ENCODE data around the gene MRTFB.
"Not testable (repeated sequence)": the region's sequence is repeated elsewhere in the genome, so short reads cannot be mapped to it uniquely, and the experiment has no call there.

The MRTFB gene

DNA sequence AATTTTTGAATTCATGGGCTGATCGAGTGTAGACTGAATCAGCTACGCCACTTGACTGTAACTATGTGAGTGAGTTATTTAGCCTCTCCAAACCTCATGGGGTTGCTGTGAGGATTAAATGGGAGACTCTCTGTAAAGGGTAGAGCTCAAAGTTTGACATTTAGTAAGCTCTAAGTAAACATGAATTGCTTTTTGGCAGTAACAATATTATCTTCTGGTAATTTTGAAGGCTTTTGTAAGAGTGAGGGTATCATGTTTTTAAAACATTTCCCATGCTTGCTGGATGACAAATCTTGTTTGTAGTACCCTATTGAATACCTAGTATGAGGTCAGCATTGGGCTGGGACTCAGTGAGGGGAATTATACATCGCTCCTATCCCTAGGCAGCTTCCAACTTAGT is 35.3 kb downstream of the MRTFB start:
- no peak for DNase-seq

DNA sequence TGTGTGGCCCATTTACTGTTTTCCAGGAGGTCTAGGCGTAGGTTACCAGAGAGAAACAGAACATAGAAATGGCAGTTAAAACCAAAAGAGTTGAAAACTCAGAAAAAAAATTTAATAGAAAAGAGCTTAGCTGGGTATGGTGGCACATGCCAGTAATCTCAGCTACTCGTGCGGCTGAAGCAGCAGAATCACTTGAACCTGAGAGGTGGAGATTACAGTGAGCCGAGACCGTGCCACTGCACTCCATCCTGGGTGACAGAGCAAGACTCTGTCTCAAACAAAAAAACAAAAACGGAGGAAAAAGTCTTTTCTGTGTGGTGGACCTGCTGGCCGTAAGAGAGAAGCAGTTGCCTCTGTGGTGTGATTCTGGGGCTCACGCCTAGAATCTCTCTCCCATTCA is 35.8 kb downstream of the MRTFB start:
- no peak for DNase-seq

DNA sequence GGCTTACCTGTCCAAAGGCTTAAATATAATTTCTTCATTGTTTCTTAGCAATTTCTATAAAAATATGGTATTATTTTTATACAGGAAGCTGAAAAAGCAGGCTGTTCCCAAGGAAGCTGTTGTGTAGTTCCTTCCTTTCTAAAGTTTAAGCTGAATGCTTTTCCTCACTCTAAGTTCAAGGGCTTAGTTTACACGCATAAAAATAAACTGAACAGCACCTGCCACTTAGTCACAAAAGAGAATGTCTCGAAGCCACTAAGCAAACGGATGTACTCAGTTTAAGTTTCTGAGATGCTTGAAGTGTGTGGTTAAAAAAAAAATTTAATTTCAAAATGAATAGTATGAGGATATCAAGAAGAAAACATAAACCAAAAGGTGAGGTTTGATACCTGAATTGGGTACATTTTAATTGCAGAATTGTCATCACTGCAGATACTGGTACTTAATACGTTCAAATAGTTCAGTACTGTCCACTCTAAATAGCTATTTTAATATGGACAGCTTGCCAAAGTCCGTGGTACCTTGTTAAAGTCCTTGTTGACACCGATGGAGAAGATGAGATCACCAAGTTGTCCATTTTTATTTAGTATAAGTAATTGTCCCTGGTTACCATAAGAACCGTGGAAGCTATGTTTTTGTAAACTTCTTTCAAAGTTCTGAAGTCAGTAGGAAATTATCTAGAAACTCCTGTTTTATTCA is 38.1 kb downstream of the MRTFB start:
- DNase-seq: no peak

DNA sequence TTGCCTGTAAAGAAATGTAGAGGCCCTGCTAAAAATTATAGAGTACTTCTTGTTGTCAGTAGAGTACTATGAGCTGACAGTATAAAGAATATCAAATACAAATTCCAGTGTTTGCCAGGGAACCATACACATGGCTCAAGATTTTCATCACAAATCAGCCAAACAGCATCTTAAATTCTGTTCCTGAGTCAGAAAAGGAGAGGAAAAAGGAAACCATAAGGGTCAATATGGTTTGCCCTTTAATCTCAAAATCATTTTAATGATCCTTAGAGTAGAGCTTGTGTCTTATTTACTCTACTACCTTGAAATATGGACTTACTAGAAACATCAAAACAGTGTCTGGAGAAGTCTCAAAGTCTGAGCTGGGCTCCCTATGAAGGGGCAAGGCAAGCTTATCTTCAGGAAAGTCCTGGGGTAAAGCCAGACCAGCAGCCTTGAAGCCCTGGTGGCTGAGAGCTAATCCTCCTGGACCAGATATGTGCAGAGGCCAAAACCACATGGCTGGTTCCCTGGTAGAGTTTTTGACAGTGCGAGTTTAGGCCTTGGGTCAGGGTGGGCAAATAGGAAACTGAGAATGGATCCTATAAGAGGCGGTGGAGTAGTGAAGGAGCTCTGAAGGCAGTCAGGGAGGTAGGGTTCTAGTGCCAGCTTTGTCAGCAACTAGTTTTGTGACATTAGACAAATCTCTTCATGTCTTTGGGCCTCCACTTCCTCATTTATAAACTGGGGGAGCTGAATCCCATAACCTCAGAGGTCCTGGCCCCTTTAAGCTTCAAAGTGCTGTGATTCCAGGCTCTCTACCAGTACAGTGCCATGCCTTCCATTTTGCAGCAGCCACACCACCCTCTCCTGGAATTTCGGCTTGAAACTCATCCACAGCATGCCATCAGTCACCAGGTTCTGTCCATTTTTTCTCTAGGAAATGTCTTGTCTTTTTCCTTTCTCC is 38.9 kb downstream of the MRTFB start:
- DNase-seq: no peak

DNA sequence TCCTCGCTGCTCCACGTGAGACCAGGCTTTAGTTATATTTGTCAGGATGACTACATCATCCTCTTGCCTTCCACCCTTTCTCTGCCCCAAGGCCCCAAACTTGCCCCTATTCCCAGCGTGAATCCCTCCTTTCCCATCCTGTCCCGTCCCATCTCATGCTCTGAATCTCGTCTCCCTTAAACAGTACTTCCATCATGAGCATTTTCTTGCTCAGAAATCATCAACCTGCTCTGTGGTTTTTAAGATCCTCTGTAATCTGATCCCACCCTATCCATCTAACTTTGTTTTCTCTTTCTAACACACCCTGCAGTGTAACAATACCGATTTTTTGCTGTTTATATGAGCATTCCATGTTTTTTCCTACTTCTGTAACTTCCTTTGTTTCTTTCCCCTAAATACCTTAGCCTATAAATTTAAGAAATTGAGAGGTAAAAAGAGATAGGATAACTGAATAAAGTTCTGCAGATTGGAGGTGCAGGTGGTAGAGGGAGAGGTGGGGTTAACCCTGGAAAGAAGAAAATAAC is 39.7 kb downstream of the MRTFB start:
- no peak for DNase-seq

DNA sequence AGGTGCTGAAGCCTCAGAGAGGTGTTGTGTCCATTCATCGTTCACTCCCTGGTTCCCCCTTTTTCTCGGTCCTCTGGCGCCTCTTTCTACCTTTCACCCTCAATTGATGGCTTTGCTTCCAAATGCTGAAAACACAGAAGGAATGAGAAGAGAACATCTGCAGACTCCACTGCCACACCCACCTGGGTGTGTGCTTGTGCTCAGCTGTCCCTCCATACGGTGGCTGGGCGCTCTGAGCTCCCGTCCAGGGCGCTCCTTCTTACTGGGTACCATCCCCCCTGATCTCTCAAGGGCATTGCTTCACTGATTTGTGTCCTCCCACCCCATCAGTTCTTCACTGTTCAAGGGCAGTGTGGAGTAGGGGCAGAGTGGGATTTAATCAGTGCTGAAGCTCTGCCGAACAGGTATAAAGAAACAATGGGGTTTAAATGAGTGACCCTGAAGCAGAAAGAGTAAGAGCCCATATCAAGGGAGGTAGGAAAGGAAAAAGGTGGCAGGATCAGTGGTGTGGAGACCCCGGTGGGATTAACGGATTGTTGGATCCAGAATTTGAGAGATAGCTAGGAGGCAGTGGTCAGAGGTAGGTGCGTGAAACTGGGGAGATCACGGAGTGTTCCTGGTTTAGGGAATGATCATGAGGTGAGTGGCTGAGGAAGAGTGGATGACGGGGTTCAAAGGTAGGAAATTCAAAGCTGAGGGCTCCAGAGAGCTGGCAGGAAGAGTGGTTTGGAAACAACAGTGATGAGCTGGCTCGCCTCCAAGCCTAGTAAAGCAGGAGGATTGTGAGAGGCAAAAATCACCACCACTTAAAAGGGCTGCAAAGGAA is 40.8 kb downstream of the MRTFB start:
- DNase-seq: no peak

DNA sequence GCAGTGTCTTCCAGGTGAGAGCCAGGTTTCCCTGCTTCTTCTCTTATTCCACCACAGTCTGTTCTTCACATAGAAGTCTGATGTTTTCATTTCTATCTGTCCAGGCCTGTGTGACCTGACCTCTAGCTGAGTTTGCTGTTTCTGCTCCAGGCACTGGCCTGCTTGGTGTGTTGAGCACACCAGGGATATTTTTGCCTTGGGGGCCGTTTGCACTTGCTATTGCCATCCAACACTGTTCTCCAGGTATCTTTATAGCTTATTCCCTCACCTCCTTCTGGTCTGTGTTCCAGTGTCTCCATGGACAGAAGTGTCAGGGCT is 41.4 kb downstream of the MRTFB start:
- DNase-seq: no peak

DNA sequence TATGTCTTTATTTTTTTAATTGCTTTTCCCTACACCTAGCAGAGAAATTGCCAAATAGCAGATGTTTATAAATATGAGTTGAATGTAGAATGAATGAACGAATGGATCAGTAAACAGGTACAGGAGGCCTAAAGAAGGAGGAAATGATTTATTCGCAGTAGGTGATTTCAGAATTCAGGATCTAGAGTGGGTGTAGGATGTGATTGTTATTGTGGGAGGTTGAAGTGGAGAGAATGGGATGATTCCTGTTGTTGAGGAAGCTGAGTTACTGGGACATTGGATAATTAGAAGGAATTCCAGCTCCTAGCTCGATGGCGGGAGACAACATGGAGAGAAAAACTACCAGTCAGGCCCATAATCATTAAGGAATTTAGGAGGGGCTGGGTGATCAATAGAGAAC is 42.2 kb downstream of the MRTFB start:
- DNase-seq: no peak

DNA sequence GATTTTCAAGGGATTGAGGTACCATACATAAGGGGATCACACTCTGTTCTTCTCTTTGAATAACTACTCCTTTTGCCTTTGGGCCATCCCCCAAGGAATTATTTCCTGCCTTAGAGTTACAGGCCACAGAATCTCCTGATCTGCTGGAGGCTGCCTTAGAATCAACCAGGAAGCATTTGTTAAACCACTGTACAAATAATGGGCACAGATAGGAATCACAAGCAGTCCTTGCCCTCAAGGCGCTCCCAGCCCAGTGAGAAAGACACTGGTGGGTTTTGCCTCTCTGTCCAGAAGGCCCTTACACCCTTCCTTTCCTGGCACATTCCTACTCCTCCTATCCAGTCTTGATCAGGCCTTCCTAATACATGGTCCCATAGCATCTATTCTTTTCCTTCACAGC is 45.9 kb downstream of the MRTFB start:
- no peak for DNase-seq

DNA sequence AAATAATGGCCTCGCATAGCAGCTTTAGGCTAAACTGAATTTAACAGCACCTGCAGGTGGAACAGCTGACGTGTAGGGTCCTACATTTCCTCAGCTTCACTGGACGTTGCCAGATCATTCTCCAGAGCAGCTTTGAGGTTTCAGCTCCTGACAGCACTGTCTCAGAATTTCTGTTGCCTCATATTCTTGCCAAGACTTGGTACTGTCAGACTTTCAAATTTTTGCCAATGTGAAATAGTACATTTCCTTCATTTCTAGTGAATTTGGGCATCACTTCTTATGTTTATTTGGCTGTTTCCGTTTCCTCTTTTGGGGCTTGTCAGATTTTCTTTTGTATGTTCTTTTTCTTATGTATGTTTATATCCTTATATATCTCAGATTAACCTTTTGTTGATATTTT is 48.7 kb downstream of the MRTFB start:
- DNase-seq: no peak

DNA sequence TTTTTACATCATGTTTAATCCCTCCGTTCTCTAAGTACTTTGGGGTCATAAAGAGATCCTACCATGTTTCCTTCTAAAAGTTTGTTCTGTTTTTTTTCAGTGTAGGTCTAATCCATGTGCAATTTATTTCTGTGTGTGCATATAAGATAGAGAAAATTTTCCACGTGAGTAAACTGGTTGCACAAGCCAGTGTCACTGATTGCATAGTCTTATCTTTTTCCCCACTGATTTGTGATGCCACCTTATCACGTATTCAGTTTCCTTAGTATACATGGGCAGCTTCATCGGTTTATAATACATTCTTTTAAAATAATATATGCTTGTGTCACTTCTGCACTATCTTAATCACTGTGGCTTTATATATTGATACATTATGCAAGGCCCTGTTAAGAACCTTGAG is 49.2 kb downstream of the MRTFB start:
- DNase-seq: no peak

DNA sequence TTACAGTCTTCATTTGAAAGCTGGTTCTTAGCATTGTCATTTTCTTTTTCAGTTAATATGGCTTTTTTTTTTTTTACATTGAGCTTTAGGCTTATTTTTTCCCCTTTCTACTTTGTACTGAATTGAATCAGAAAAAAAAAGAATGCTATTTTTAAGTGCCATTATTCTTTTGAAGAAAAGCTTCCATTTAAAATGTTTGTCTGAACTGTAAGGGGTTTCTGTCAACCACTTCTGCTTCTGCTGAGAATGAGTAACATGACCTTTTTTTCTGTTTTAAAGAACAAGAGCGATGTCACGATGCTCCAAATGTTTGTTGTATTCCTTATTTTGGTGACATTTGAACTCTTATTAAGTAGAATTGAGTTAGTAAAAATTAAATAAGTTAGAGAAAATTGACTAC is 50.0 kb downstream of the MRTFB start:
- DNase-seq: no peak

DNA sequence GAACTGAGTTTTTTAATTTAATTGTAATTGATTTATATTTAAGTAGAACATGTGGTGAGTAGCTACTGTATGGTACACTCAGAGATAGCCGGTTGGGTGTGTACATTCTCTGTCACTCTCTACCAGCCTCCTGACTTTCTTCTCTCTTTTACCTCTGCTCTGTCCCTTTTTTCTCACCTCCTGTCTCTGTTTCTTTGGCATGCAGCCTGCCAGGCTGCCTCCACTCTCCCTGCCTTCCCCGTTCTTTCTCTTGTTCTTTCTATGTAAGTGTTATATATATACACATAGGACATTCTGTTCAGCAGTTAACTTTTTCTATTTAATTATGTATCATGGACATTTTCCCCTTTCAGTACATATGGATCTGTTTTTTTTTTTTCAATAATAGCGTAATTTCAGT is 50.8 kb downstream of the MRTFB start:
- DNase-seq: no peak

DNA sequence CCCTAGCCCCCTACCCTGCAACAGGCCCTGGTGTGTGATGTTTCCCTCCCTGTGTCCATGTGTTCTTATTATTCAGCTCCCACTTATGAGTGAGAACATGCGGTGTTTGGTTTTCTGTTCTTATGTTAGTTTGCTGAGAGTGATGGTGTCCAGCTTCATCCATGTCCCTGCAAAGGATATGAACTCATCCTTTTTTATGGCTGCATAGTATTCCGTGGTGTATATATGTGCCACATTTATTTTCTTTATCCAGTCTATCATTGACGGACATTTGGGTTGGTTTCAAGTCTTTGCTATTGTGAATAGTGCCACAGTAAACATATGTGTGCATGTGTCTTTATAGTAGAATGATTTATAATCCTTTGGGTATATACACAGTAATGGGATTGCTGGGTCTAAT is 51.3 kb downstream of the MRTFB start:
- not testable (repeated sequence) for DNase-seq

DNA sequence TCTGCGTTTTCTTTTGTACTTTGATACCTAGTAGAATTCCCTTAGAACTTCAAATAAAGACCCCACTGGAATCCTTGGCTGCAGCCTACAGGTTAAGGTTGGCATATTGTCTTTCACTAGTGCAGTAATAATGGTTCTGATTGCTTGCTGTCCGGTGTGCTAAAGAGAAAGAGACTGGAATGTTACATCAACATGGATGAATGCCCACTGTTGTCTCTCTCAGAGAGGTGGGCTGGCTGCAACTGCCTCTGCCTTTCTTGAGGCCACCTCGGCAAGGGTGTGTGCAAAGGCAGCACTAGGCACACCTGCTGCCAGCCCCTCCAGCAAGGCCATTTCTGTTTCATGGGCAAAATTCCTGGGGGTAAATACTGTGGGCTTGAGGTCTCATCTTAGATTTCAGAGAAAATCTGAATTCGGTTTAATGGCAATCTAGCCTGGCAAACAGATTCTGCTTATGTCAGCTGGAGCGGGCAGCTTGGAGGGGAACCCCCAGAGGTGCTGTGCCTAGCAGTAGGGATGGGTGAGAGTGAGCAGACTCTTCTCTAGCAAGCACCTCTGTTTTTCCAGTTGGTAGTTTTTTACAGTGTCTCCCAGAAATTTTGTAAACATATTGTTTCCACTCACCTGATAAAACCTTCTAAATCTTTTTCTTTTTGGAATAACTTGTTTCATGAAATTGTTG is 54.0 kb downstream of the MRTFB start:
- no peak for DNase-seq

DNA sequence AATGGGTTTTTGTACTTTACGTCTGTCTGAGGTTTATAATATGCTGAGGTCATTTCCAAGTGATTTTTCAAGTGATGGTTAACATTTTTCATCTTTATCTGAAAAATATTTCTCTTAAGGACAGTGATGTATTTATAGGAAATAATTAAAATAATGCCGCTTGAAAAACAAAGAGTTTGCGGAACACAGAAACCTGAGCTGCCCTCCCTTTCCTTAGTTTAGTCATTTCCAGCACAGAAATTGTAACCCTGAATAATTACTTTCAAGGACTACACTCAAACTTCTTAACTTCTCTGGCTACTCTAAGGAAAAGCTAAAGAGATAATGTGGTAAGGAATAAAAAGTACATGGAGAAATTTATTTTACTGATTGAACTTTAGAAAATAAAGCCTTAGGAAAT is 54.6 kb downstream of the MRTFB start:
- DNase-seq: no peak

DNA sequence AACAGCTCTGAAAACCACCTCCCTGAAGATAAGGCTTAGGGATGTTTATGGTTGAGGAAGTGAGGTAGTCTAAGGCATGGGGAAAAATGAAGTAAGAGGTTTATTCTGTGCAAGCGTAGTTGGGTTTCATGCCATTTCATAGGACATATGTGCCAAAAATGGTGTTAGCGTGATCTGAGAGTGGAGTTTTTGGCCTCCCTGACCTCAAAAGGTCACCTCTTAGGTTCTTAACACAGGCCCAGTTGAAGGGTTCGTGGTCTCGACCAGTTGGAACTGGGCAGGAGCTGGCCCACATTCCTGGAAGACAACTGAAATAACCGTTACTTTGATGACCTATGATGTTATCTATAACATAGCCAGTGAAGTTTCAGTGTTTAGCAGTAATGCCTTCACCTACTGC is 57.0 kb downstream of the MRTFB start:
- DNase-seq: no peak

DNA sequence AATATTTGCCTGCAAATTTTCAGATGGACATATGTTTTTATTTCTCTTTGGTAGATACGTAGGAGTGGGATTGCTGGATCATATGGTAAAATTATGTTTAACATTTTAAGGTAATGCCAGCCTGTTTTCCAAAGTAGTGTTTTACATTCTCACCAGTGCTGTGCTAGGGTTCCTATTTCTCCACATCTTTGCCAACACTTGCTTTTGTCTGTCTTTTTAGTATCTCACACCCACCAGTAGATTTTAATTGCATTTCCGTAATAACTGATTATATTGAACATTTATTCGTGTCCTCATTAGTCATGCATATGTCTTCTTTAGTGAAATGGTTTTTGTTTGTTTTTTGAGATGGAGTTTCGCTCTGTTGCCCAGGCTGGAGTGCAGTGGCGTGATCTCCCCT is 58.4 kb downstream of the MRTFB start:
- no peak for DNase-seq

DNA sequence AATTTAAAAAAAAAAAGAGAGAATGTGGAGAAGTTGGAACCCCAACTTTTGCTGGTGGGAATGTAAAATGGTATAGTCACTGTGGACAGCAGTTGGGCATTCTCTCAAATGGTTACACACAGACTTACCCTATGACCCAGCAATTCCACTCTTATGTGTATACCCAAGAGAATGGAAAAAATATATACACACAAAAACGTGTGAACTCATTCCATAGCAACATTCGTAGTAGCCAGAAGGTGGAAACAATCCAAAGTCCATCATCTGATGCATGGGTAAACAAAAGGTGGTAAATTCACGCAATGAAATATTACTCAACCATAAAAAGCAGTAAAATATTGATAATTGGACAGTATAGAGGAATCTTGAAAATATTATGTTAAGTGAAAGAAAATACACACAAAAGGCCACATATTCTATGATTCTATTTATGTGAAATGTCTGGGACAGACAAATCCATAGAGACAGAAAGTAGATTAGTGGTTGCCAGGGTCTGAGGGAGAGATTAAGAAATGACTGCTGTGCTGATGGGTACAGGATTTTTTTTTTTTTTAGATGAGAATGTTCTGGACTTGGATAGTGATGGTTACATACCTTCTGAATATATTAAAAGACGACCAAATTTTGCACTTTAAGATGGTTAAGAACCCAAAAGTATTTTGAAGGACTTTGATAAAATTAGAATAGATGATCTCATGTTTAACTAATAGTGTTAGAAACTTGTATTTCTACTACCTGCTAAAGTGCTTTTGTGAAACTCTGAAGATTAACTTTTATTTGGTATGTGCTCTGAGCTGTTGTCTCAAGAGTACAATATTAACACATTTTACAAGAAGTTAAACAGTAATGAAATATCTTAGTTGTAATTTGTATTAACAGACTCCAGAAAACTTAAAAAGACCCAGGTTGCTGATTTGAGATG is 60.9 kb downstream of the MRTFB start:
- no peak for DNase-seq

DNA sequence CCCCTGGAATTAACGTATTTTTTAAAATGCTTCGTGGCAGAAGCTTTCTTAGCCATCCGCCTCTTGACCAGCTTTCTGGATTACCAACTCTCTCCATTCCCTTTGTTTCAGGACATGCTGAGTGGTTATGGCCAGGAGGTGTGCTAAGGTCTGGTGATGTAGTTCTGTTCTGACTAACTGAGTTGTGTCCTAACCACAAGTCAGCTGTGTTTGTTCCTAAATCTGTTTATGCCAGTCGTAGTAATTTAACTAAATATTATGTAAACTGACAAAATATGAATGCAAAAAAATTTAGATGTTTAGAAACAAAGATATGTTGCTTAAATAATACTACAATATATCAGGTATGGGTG is 61.6 kb downstream of the MRTFB start:
- DNase-seq: no peak

DNA sequence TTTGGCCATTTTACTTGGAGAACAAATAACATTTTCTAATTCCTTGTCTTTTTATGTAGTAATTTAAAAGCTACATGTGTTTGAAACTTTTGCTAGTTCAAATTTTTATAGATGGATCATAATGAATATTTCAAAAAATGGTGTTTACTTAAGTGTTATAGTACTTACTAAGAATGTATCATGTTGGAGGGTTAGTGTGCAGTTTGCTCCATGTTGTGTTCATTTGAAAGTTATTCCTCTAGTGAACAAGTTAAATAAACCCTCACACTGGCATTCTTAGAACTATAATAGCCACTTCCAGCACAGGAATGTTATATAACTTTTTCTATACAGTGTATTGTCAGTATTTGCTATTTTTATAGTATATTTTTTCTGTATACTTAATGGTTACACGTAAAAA is 62.8 kb downstream of the MRTFB start:
- DNase-seq: no peak

DNA sequence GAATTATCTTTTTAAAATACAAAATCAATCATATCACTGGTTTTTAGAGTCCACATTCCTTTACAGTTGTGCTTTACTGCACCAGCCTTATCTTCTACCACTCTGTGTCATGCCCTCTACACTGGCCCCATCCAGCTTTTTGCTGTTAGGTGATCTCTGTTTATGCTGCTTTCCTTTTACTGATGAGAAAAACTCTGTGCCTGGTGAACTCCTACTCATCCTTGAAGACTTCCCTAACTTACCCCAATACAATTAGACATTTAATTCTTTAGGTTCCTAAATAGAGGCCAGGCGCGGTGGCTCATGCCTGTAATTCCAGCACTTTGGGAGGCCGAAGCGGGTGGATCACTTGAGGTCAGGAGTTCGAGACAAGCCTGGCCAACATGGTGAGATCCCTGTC is 64.6 kb downstream of the MRTFB start:
- DNase-seq: no peak
